Measurements from ENCODE around the gene SNX12. TPM values are rescaled to one million over a fixed set of nuclear protein-coding genes. Genes with fewer than 3 reads are reported as not detected.

SNX12 gene
- total RNA-seq (2022; extraction: Qiagen RNA extraction; ENCODE audit: low read depth), result 67.9 to 81.0 TPM (median 78.1 TPM) in 5 replicates

GRCh38 chrX:71068044-71068918 lies at the start of gene SNX12:
TSS of gene SNX12 (minus strand) at chrX:71068334. CDS start at chrX:71068306, 28 bp downstream.

GRCh38 chrX:71111141-71111843 lies 43.2 kb upstream of the SNX12 start, which contains the start of gene IL2RG:
TSS of gene IL2RG (minus strand) at chrX:71111577. CDS start at chrX:71111539, 38 bp downstream.

GRCh38 chrX:71106427-71106826 lies 38.3 kb upstream of the SNX12 start, which contains the start of gene CXorf65:
TSS of gene CXorf65 (minus strand) at chrX:71106740. CDS start at chrX:71106556, 184 bp downstream.

GRCh38 chrX:71095555-71095980 lies 27.4 kb upstream of the SNX12 start, which contains the start of gene FOXO4:
TSS of gene FOXO4 (plus strand) at chrX:71095851. CDS start at chrX:71096529, 678 bp downstream.

Other genes starting within 250 kb of the SNX12 start
- not detected in 5 replicates for gene TEX11, start 159.6 kb downstream of the SNX12 start, total RNA-seq (2022; extraction: Qiagen RNA extraction; ENCODE audit: low read depth)
- not detected in 5 replicates for gene SLC7A3, start 137.2 kb downstream of the SNX12 start, total RNA-seq (2022; extraction: Qiagen RNA extraction; ENCODE audit: low read depth)
- gene FOXO4, start 27.5 kb upstream of the SNX12 start, total RNA-seq (2022; extraction: Qiagen RNA extraction; ENCODE audit: low read depth), result 1.1 to 2.3 TPM (median 1.5 TPM) in 5 replicates
- gene CXorf65, start 38.4 kb upstream of the SNX12 start, total RNA-seq (2022; extraction: Qiagen RNA extraction; ENCODE audit: low read depth), result not detected in 5 replicates
- 0.09 to 0.21 TPM (median 0.18 TPM) in 3 of 5 replicates, not detected in the others for gene IL2RG, start 43.2 kb upstream of the SNX12 start, total RNA-seq (2022; extraction: Qiagen RNA extraction; ENCODE audit: low read depth)
- gene MED12, start 50.3 kb upstream of the SNX12 start, total RNA-seq (2022; extraction: Qiagen RNA extraction; ENCODE audit: low read depth), result 8.3 to 14.3 TPM (median 14.0 TPM) in 5 replicates
- 0.94 to 1.4 TPM (median 1.2 TPM) in 5 replicates for gene NLGN3, start 76.5 kb upstream of the SNX12 start, total RNA-seq (2022; extraction: Qiagen RNA extraction; ENCODE audit: low read depth)
- 0.22 TPM in 1 of 5 replicates, not detected in the others for gene GJB1, start 154.9 kb upstream of the SNX12 start, total RNA-seq (2022; extraction: Qiagen RNA extraction; ENCODE audit: low read depth)
- 10.7 to 15.5 TPM (median 12.8 TPM) in 5 replicates for gene ZMYM3, start 185.8 kb upstream of the SNX12 start, total RNA-seq (2022; extraction: Qiagen RNA extraction; ENCODE audit: low read depth)
- 344 to 455 TPM (median 405 TPM) in 5 replicates for gene NONO, start 215.3 kb upstream of the SNX12 start, total RNA-seq (2022; extraction: Qiagen RNA extraction; ENCODE audit: low read depth)
- gene ITGB1BP2, start 233.4 kb upstream of the SNX12 start, total RNA-seq (2022; extraction: Qiagen RNA extraction; ENCODE audit: low read depth), result 0.83 to 1.5 TPM (median 0.99 TPM) in 5 replicates